Bronchial epithelial cell (primary cell): ENCODE measurements around the gene SLC1A1. TPM values are rescaled to one million over a fixed set of nuclear protein-coding genes. Genes with fewer than 3 reads are reported as not detected.
A peak's percentile ranks its signal among the peaks of the same experiment; 100 is the strongest.

Source experiments
- DNase-seq: peaks from one replicate; pipeline ENCODE4 v3.0.0-alpha.2; 2010; ENCODE audit warnings: low read depth
- FAIRE-seq: peaks from 2 replicates; lab custom pipeline; 2011; peaks lifted over from hg19 to GRCh38; lab: Jason Lieb, UNC
- H3K27me3 ChIP-seq: 2 replicates; pipeline ENCODE4 v1.5.1; 2011; ENCODE audit warnings: low read length; ENCODE audit not compliant: control insufficient read depth, insufficient read depth
- H3K36me3 ChIP-seq: 2 replicates; pipeline ENCODE4 v1.5.1; 2011; ENCODE audit warnings: low read length; ENCODE audit not compliant: control insufficient read depth, insufficient read depth
- H3K4me3 ChIP-seq: 2 replicates; pipeline ENCODE4 v1.5.1; 2011; ENCODE audit warnings: mild to moderate bottlenecking, low read depth, low read length, control low read depth
- total RNA-seq: library from RNA; depleted of rRNA; stranded (reverse); fragments of >200 nt; gene quantifications from 2 replicates; pipeline ENCODE4 v1.2.1, GENCODE V29; 2014
- TF ChIP-seq, protein P1 (sequence below): IDR thresholded peaks from 2 replicates; pipeline ENCODE4 v1.5.1; 2011; ENCODE audit warnings: mild to moderate bottlenecking, moderate library complexity, low read length, control low read depth, inconsistent platforms; ENCODE audit not compliant: insufficient read depth, severe bottlenecking

The SLC1A1 gene
- total RNA-seq, 1 donor from 2014 or later = 1.1 TPM

DNA sequence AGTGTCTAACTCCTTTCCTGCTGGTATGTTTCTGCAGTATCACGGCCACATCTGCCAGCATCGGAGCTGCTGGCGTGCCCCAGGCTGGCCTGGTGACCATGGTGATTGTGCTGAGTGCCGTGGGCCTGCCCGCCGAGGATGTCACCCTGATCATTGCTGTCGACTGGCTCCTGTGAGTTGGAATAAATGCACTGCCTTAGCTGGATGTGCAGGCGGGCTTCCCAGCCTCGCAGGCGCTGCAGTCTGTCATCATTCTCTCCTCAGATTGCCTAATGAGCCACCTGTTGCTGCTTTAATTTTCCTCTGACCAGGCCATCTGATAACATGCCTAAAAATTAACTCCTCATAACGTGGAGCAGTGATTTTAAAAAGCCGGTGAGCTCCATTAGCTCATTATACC is 92.7 kb downstream of the SLC1A1 start:
- no peaks in the 10 kb centered on the region for H3K27me3 ChIP-seq
- no peak for FAIRE-seq
- TF ChIP-seq, protein P1, sequence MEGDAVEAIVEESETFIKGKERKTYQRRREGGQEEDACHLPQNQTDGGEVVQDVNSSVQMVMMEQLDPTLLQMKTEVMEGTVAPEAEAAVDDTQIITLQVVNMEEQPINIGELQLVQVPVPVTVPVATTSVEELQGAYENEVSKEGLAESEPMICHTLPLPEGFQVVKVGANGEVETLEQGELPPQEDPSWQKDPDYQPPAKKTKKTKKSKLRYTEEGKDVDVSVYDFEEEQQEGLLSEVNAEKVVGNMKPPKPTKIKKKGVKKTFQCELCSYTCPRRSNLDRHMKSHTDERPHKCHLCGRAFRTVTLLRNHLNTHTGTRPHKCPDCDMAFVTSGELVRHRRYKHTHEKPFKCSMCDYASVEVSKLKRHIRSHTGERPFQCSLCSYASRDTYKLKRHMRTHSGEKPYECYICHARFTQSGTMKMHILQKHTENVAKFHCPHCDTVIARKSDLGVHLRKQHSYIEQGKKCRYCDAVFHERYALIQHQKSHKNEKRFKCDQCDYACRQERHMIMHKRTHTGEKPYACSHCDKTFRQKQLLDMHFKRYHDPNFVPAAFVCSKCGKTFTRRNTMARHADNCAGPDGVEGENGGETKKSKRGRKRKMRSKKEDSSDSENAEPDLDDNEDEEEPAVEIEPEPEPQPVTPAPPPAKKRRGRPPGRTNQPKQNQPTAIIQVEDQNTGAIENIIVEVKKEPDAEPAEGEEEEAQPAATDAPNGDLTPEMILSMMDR = no peak
- H3K4me3 ChIP-seq = no peak overlapping the region
- DNase-seq = no peak
- H3K36me3 ChIP-seq = no peaks in the 10 kb centered on the region

DNA sequence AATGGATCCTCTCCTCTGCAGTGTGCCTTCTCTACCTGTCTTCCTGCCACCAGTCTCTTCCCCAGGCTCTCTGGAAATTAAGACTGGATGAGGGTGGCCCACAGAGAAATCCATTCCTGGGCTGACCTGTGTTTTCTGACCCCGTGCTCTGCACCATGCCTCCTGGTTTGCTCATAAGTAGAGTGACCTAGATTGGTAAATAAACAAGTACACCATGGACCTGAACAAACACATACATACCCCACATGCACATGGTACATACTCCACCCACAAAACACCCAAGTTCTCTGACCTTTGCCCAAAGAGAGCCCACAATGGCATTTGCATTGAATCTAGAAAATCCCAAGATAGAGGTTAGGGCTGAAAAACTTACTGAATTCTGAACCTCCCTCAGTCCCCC is 94.4 kb downstream of the SLC1A1 start:
- Histone ChIP-seq H3K27me3 (no peaks in the 10 kb centered on the region), H3K4me3 (no peak overlapping the region), H3K36me3 (no peaks in the 10 kb centered on the region)
- no peak for FAIRE-seq
- no peak for DNase-seq
- TF ChIP-seq, protein P1 = no peak

DNA sequence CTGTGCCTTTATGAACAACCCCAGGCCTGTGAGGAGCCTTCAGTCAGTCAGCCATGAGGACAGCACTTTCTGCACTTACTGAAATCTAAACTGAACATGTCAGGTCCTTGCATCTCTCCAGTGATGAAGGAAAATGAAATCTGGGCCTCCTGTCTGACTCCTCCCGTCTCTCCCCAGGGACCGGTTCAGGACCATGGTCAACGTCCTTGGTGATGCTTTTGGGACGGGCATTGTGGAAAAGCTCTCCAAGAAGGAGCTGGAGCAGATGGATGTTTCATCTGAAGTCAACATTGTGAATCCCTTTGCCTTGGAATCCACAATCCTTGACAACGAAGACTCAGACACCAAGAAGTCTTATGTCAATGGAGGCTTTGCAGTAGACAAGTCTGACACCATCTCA is 94.9 kb downstream of the SLC1A1 start:
- peak; percentile 32 for FAIRE-seq
- TF ChIP-seq, protein P1 = no peak

DNA sequence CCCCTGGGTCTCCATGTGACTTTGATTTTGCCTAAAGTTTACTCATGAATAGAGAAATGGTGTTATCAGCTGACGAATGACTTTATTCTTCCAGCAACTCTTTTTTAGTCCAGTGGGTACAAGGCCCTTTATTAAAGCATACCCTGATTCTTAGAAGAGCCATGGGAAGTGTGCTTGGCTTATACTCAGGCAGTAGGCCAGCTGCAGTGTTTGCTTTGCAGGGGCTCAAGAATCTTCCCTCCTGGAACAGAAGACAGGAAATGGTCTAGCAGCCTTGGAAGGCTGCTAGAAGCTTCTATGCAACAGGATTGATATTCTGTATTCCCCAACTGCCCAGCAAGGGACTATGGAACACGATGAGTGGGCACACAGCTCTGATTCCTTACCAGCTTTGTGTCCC is 98.5 kb downstream of the SLC1A1 start:
- TF ChIP-seq, protein P1 = no peak
- Histone ChIP-seq H3K27me3 (no peaks in the 10 kb centered on the region), H3K36me3 (no peaks in the 10 kb centered on the region), H3K4me3 (no peak overlapping the region)
- FAIRE-seq (no peak), DNase-seq (no peak)

More for the DNA sequence above, 94.9 kb downstream of the SLC1A1 start:
- H3K36me3 ChIP-seq = no peaks in the 10 kb centered on the region
- H3K4me3 ChIP-seq = no peak overlapping the region
- H3K27me3 ChIP-seq = no peaks in the 10 kb centered on the region
- no peak for DNase-seq

DNA sequence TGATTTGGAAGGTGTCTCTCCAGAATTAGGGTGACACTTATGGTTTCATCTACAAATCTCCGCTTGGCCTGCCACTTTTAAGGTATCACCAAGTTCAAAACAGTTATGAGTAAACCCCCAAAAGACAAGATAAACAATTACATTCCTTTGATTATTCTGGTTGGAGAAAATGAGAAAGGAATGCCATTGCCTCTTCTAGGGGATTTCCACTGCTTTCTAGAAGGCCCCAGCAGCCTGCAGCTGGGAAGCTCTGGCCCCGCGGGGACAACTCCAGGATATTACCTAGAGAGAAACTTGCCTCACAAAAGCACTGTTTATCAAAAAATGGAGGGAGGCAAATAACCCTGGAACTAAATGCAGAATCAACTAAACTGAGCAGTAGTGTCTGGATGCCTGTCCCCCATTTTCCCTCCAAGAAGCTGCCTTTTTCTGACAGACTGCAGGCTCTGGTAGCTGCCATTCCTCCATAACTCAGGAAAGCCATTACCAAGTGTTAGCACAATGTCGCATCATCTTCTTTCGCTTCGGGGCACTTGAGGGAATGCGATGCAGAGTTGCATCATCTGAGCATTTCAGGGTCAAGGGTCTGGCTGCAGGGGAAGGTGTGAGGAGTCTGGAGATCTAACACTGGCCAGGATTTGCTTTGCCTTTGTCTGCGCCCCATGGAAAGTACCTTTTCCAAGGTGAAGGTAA is 100.3 kb downstream of the SLC1A1 start:
- DNase-seq = no peak
- H3K27me3 ChIP-seq = no peaks in the 10 kb centered on the region
- no peak for FAIRE-seq
- TF ChIP-seq, protein P1 = no peak
- no peak overlapping the region for H3K4me3 ChIP-seq
- no peaks in the 10 kb centered on the region for H3K36me3 ChIP-seq

DNA sequence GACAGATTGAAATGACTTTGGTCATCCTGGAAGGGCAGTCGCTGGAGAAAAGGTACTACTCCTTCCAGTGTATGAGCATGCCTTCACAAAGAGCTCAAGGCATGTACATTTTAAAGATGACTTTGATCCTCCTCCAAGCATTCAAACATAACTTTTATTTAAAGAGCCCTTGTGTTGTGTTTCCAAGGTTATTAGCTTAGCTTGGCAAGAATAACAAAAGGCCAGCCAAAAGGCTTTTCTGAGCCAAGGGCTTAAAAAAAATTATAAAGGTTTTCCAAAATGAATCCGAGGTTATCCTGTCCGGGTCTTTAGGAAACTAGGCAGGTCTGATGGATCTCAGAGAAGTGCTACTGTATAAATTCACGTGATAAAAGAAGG is 100.8 kb downstream of the SLC1A1 start:
- H3K4me3 ChIP-seq = no peak overlapping the region
- no peaks in the 10 kb centered on the region for H3K36me3 ChIP-seq
- H3K27me3 ChIP-seq = no peaks in the 10 kb centered on the region
- TF ChIP-seq, protein P1 = no peak
- DNase-seq (no peak), FAIRE-seq (no peak)
